Mesenchymal stem cell (in vitro differentiated cells and primary cell): ENCODE data around the gene CBLL1.
A peak's percentile ranks its signal among the peaks of the same experiment; 100 is the strongest.

ENCODE experiments used
- DNase-seq: peaks from one replicate; pipeline ENCODE4 v3.0.0-alpha.2; 2013
- H2AFZ ChIP-seq: one replicate; pipeline ENCODE4 v1.6.1; 2013; ENCODE audit warnings: low read depth, mild to moderate bottlenecking, control low read depth, inconsistent platforms, low read length, moderate library complexity
- H2AK5ac ChIP-seq: 2 replicates; pipeline ENCODE4 v1.6.1; 2013; ENCODE audit warnings: low read length, moderate library complexity, mild to moderate bottlenecking, inconsistent platforms; ENCODE audit not compliant: severe bottlenecking
- H2BK120ac ChIP-seq: one replicate; pipeline ENCODE4 v1.6.1; 2013; ENCODE audit warnings: low read depth, mild to moderate bottlenecking, inconsistent platforms, low read length, moderate library complexity
- H2BK12ac ChIP-seq, 2 experiments: one replicate each; pipeline ENCODE4 v1.6.1; 2013; ENCODE audit warnings: inconsistent platforms in 2 of 2, low read length in 2 of 2, mild to moderate bottlenecking in 2 of 2, moderate library complexity in 2 of 2, control low read depth in 1 of 2
- H2BK15ac ChIP-seq: one replicate; pipeline ENCODE4 v1.6.1; 2013; ENCODE audit warnings: mild to moderate bottlenecking, low read depth, inconsistent platforms; ENCODE audit not compliant: poor library complexity, severe bottlenecking
- H2BK5ac ChIP-seq: 2 replicates; pipeline ENCODE4 v1.6.1; 2013; ENCODE audit warnings: low read depth, mild to moderate bottlenecking, low read length, control low read depth, inconsistent platforms; ENCODE audit not compliant: poor library complexity, severe bottlenecking
- H3K14ac ChIP-seq, 2 experiments: one replicate each; pipeline ENCODE4 v1.6.1; 2013; ENCODE audit warnings: inconsistent platforms in 2 of 2, low read length in 2 of 2, control low read depth in 1 of 2, mild to moderate bottlenecking in 1 of 2, moderate library complexity in 1 of 2
- H3K18ac ChIP-seq, 2 experiments: one replicate each; pipeline ENCODE4 v1.6.1; 2013; ENCODE audit warnings: inconsistent platforms in 2 of 2, low read length in 2 of 2, control low read depth in 1 of 2, low read depth in 1 of 2, mild to moderate bottlenecking in 1 of 2
- H3K23ac ChIP-seq, 2 experiments: one replicate each; pipeline ENCODE4 v1.6.1; 2013; ENCODE audit warnings: inconsistent platforms in 2 of 2, low read length in 2 of 2, mild to moderate bottlenecking in 2 of 2, moderate library complexity in 2 of 2, control low read depth in 1 of 2
- H3K27ac ChIP-seq: 2 replicates; pipeline ENCODE4 v1.5.1; 2013; ENCODE audit warnings: mild to moderate bottlenecking, moderate library complexity, low read length, control low read depth, inconsistent platforms; ENCODE audit not compliant: poor library complexity, severe bottlenecking
- H3K27me3 ChIP-seq, 2 experiments: 2 replicates each; pipeline versions ENCODE4 v1.6.1 to v1.7.0; 2013; ENCODE audit warnings: low read length in 2 of 2, mild to moderate bottlenecking in 2 of 2, moderate library complexity in 2 of 2, control low read depth in 1 of 2, inconsistent platforms in 1 of 2; ENCODE audit not compliant: control insufficient read depth in 1 of 2, insufficient read depth in 1 of 2
- H3K36me3 ChIP-seq, 2 experiments: 2 replicates each; pipeline versions ENCODE4 v1.6.1 to v1.7.0; 2013; ENCODE audit warnings: low read length in 2 of 2, control low read depth in 1 of 2, inconsistent platforms in 1 of 2, low read depth in 1 of 2, mild to moderate bottlenecking in 1 of 2; ENCODE audit not compliant: insufficient read depth in 2 of 2, control insufficient read depth in 1 of 2
- H3K4ac ChIP-seq, 2 experiments: one replicate each; pipeline ENCODE4 v1.6.1; 2013; ENCODE audit warnings: inconsistent platforms in 2 of 2, low read length in 2 of 2, mild to moderate bottlenecking in 2 of 2, moderate library complexity in 2 of 2, control low read depth in 1 of 2, low read depth in 1 of 2
- H3K4me1 ChIP-seq: 2 replicates; pipeline ENCODE4 v1.6.1; 2013; ENCODE audit warnings: low read depth, low read length, control low read depth; ENCODE audit not compliant: control insufficient read depth, insufficient read depth
- H3K4me2 ChIP-seq: 2 replicates; pipeline ENCODE4 v1.6.1; 2013; ENCODE audit warnings: low read length, mild to moderate bottlenecking, inconsistent platforms; ENCODE audit not compliant: poor library complexity, severe bottlenecking
- H3K4me3 ChIP-seq, 2 experiments: 2 replicates each; pipeline versions ENCODE4 v1.5.1 to v1.7.0; 2013; ENCODE audit warnings: low read length in 2 of 2, mild to moderate bottlenecking in 2 of 2, control low read depth in 1 of 2, low read depth in 1 of 2; ENCODE audit not compliant: insufficient read depth in 1 of 2
- H3K79me1 ChIP-seq: replicated peaks from 2 replicates; pipeline ENCODE4 v1.6.1; 2013; ENCODE audit warnings: mild to moderate bottlenecking, control low read depth, low read length, inconsistent platforms; ENCODE audit not compliant: poor library complexity, severe bottlenecking
- H3K9ac ChIP-seq: 2 replicates; pipeline ENCODE4 v1.7.0; 2013; ENCODE audit warnings: mild to moderate bottlenecking, low read length, moderate library complexity
- H3K9me3 ChIP-seq: 2 replicates; pipeline ENCODE4 v1.7.0; 2013; ENCODE audit warnings: mild to moderate bottlenecking, low read length; ENCODE audit not compliant: control insufficient read depth
- H4K8ac ChIP-seq: one replicate; pipeline ENCODE4 v1.6.1; 2013; ENCODE audit warnings: inconsistent platforms, mild to moderate bottlenecking, low read length, moderate library complexity
- H4K91ac ChIP-seq: one replicate; pipeline ENCODE4 v1.6.1; 2013; ENCODE audit warnings: mild to moderate bottlenecking, low read length, inconsistent platforms
- WGBS: methylation state at CpG from one replicate; pipeline ENCODE4 v1.1.7; 2013; ENCODE audit warnings: mixed read lengths; 5-methylcytosine and 5-hydroxymethylcytosine counted together

The CBLL1 gene

GRCh38 chr7:107708956-107709355, 35.0 kb upstream of the CBLL1 start:
- H3K14ac ChIP-seq: peak overlapping the region in 1 of 2 experiments; percentile 8
- no peak overlapping the region for H4K8ac ChIP-seq
- no peak for DNase-seq
- no peak overlapping the region for H3K4ac ChIP-seq
- peaks cover 0 to 3% of the 10 kb centered on the region in 2 experiments for H3K27me3 ChIP-seq
- H2BK120ac ChIP-seq: no peak overlapping the region
- H3K4me3 ChIP-seq: no peak overlapping the region
- H4K91ac ChIP-seq: no peak overlapping the region
- H3K9me3 ChIP-seq: no peaks in the 10 kb centered on the region
- H3K79me1 ChIP-seq: no peaks in the 10 kb centered on the region
- no peak overlapping the region for H2BK12ac ChIP-seq
- no peak overlapping the region for H2BK5ac ChIP-seq
- no peak overlapping the region for H3K4me2 ChIP-seq
- no peaks in the 10 kb centered on the region for H3K4me1 ChIP-seq
- no peak overlapping the region for H3K23ac ChIP-seq
- no peak overlapping the region for H2AFZ ChIP-seq
- H3K36me3 ChIP-seq: no peaks in the 10 kb centered on the region
- H2AK5ac ChIP-seq: no peak overlapping the region
- no peak overlapping the region for H3K18ac ChIP-seq
- H3K9ac ChIP-seq: no peak overlapping the region
- WGBS: 98% methylated on average over 2 of the region's 2 CpGs
- H3K27ac ChIP-seq: no peak overlapping the region
- H2BK15ac ChIP-seq: no peak overlapping the region

DNA sequence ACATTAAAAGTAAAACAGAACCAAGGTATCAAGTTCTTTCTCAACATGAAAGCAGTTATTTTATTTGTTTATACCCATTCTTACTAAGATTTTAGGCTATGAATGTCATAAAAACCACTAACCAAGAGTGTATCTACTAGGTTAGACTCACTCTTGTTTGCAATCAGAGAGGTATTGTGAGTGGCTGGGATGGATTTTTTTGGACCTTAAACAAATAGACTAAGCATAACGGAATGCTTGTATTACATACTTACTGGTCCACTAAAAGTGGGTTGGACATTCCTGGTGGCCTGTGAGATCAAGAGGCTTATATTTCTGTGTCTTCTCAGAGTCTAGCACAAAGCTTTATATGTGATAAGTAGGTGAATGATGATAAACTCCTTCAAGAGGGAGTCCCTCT, 32.6 kb upstream of the CBLL1 start:
- no peak overlapping the region for H4K91ac ChIP-seq
- H2AFZ ChIP-seq: no peak overlapping the region
- peaks cover 1% of the 10 kb centered on the region for H3K4me1 ChIP-seq
- no peaks in the 10 kb centered on the region for H3K9me3 ChIP-seq
- no peak overlapping the region for H3K27ac ChIP-seq
- no peak overlapping the region for H2BK120ac ChIP-seq
- DNase-seq: no peak
- no peak overlapping the region for H3K9ac ChIP-seq
- H3K79me1 ChIP-seq: no peaks in the 10 kb centered on the region
- H3K36me3 ChIP-seq: no peaks in the 10 kb centered on the region
- H2BK12ac ChIP-seq: no peak overlapping the region
- no peak overlapping the region for H3K4ac ChIP-seq
- no peak overlapping the region for H3K14ac ChIP-seq
- no peak overlapping the region for H3K23ac ChIP-seq
- H4K8ac ChIP-seq: no peak overlapping the region
- H2BK15ac ChIP-seq: no peak overlapping the region
- no CpG with 5 or more reads among the region's 1 CpG for WGBS
- no peak overlapping the region for H3K4me3 ChIP-seq
- H2AK5ac ChIP-seq: no peak overlapping the region
- H2BK5ac ChIP-seq: no peak overlapping the region
- H3K4me2 ChIP-seq: no peak overlapping the region
- H3K18ac ChIP-seq: no peak overlapping the region
- no peaks in the 10 kb centered on the region for H3K27me3 ChIP-seq

- Histone ChIP-seq H2AFZ (no peak overlapping the region), H4K8ac (no peak overlapping the region)
These were observed 31.9 kb upstream of the CBLL1 start for GRCh38 chr7:107712025-107712424.

GRCh38 chr7:107712896-107713295, 31.0 kb upstream of the CBLL1 start:
- Histone ChIP-seq H3K27me3 (no peaks in the 10 kb centered on the region), H2AFZ (no peak overlapping the region), H2BK5ac (no peak overlapping the region), H4K8ac (no peak overlapping the region), H3K23ac (no peak overlapping the region), H3K14ac (no peak overlapping the region), H2BK15ac (no peak overlapping the region), H3K18ac (no peak overlapping the region), H2AK5ac (no peak overlapping the region), H3K4me2 (no peak overlapping the region), H2BK120ac (no peak overlapping the region), H3K9ac (no peak overlapping the region), H3K9me3 (no peaks in the 10 kb centered on the region), H3K79me1 (no peaks in the 10 kb centered on the region), H3K4ac (no peak overlapping the region), H3K27ac (no peak overlapping the region), H3K4me1 (peaks cover 1% of the 10 kb centered on the region), H2BK12ac (no peak overlapping the region), H3K4me3 (no peak overlapping the region), H4K91ac (no peak overlapping the region), H3K36me3 (no peaks in the 10 kb centered on the region)
- no peak for DNase-seq
- 89% methylated on average over 1 of the region's 1 CpG for WGBS

More at GRCh38 chr7:107712025-107712424, 31.9 kb upstream of the CBLL1 start:
- no peak overlapping the region for H3K14ac ChIP-seq
- 80% methylated on average over 1 of the region's 1 CpG for WGBS
- H3K4me3 ChIP-seq: no peak overlapping the region
- no peak for DNase-seq
- H2AK5ac ChIP-seq: no peak overlapping the region
- no peaks in the 10 kb centered on the region for H3K79me1 ChIP-seq
- H2BK12ac ChIP-seq: no peak overlapping the region
- H3K23ac ChIP-seq: no peak overlapping the region
- H2BK15ac ChIP-seq: no peak overlapping the region
- H3K18ac ChIP-seq: no peak overlapping the region
- no peak overlapping the region for H4K91ac ChIP-seq
- H3K9ac ChIP-seq: no peak overlapping the region
- H3K9me3 ChIP-seq: no peaks in the 10 kb centered on the region
- H3K4me2 ChIP-seq: no peak overlapping the region
- no peak overlapping the region for H3K27ac ChIP-seq
- H2BK120ac ChIP-seq: no peak overlapping the region
- no peak overlapping the region for H2BK5ac ChIP-seq
- H3K4me1 ChIP-seq: peaks cover 1% of the 10 kb centered on the region
- no peaks in the 10 kb centered on the region for H3K36me3 ChIP-seq
- no peak overlapping the region for H3K4ac ChIP-seq
- no peaks in the 10 kb centered on the region for H3K27me3 ChIP-seq
